PC-9 (cell line): Measurements from ENCODE around the gene CLEC16A.

Experiments used
- EZH2 ChIP-seq: fragments of 200-600 bp; sonication (generic); IDR thresholded peaks from 2 replicates; pipeline ENCODE4 v1.8.0; 2017; ENCODE audit warnings: antibody characterized with exemption, low read depth
- TF ChIP-seq, protein P1 (sequence below): fragments of 200-600 bp; sonication (generic); conservative IDR thresholded peaks from 2 replicates; pipeline ENCODE4 v1.6.1; 2017; ENCODE audit warnings: mixed run types, antibody characterized with exemption, mild to moderate bottlenecking, moderate library complexity

DNA sequence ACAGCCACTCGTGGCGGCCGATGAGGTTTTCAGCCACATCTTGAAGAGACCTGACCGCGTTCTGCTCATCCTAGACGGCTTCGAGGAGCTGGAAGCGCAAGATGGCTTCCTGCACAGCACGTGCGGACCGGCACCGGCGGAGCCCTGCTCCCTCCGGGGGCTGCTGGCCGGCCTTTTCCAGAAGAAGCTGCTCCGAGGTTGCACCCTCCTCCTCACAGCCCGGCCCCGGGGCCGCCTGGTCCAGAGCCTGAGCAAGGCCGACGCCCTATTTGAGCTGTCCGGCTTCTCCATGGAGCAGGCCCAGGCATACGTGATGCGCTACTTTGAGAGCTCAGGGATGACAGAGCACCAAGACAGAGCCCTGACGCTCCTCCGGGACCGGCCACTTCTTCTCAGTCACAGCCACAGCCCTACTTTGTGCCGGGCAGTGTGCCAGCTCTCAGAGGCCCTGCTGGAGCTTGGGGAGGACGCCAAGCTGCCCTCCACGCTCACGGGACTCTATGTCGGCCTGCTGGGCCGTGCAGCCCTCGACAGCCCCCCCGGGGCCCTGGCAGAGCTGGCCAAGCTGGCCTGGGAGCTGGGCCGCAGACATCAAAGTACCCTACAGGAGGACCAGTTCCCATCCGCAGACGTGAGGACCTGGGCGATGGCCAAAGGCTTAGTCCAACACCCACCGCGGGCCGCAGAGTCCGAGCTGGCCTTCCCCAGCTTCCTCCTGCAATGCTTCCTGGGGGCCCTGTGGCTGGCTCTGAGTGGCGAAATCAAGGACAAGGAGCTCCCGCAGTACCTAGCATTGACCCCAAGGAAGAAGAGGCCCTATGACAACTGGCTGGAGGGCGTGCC is 37.2 kb upstream of the CLEC16A start:
- TF ChIP-seq, protein P1, sequence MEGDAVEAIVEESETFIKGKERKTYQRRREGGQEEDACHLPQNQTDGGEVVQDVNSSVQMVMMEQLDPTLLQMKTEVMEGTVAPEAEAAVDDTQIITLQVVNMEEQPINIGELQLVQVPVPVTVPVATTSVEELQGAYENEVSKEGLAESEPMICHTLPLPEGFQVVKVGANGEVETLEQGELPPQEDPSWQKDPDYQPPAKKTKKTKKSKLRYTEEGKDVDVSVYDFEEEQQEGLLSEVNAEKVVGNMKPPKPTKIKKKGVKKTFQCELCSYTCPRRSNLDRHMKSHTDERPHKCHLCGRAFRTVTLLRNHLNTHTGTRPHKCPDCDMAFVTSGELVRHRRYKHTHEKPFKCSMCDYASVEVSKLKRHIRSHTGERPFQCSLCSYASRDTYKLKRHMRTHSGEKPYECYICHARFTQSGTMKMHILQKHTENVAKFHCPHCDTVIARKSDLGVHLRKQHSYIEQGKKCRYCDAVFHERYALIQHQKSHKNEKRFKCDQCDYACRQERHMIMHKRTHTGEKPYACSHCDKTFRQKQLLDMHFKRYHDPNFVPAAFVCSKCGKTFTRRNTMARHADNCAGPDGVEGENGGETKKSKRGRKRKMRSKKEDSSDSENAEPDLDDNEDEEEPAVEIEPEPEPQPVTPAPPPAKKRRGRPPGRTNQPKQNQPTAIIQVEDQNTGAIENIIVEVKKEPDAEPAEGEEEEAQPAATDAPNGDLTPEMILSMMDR: no peak
- TF ChIP-seq EZH2: no peak
